ENCODE measurements around the gene NCF2. TPM values are rescaled to one million over a fixed set of nuclear protein-coding genes. Genes with fewer than 3 reads are reported as not detected.

Gene NCF2
- total and polyA plus RNA-seq, 2 donors (not counting 1 experiment from before 2014, with no cell fraction given) = 0.43 to 2.6 TPM

DNA sequence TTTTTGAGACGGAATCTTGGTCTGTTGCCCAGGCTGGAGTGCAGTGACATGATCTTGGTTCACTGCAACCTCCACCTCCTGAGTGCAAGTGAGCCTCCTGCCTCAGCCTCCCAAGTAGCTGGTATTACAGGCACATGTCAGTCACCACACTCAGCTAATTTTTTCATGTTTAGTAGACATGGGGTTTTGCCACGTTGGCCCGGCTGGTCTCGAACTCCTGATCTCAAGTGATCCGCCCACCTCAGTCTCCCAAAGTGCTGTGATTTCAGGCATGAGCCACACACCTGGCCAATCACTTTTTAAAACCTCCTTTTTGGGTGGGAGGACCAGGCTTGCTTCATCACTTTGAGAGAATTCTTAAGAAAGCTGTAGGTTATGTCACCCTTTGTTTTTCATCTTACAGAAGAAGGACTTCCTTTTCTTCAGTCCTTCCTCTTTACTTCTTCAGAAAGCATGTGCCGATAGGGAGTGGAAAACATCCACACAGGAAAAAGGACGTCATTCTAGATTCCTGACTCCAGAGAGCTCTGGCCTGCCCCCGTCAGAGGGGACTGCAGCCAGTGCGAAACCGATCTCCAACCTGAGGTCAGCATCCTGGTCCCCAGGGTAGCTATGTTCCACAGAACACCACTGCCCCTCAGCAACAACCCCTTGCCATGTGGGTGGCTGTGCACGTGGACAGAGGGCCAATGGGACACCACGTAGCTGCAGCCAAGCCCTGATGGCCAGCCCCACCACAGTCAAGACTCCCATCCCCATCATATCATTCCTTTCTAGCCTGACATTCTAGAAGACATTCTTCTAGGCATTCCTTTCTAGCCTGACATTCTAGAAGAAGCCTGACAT lies 21.9 kb downstream of the NCF2 start:
- Histone ChIP-seq H3K9me3 (ENCODE audit: control insufficient read depth, insufficient read depth, low read depth, low read length) (no peaks in the 10 kb centered on the region), H2AFZ (ENCODE audit: low read length) (no peak overlapping the region), H3K4me1 (ENCODE audit: control insufficient read depth, extremely low read depth, insufficient read depth, low read length) (peaks cover 8% of the 10 kb centered on the region), H3K79me2 (ENCODE audit: control insufficient read depth, insufficient read depth, low read length) (no peaks in the 10 kb centered on the region), H3K4me2 (ENCODE audit: extremely low read depth, insufficient read depth, low read length) (no peak overlapping the region), H3K36me3 (ENCODE audit: control insufficient read depth, insufficient read depth, low read length) (no peaks in the 10 kb centered on the region), H3K4me3 (replicated peaks in 1 of 4; ENCODE audit: control extremely low read depth in 1 of 4, insufficient read depth in 1 of 4, low read depth in 3 of 4, low read length in 4 of 4) (no peak overlapping the region), H4K20me1 (ENCODE audit: control insufficient read depth, extremely low read depth, insufficient read depth, low read length) (no peaks in the 10 kb centered on the region), H3K27ac (ENCODE audit: insufficient read depth, low read length) (no peak overlapping the region), H3K27me3 (ENCODE audit: control insufficient read depth, insufficient read depth, low read length) (no peaks in the 10 kb centered on the region), H3K9ac (ENCODE audit: insufficient read depth, low read length) (no peak overlapping the region)
- peak in 1 of 2 donors; percentile 50 for DNase-seq (ENCODE audit: low read depth in 2 of 2)
- TF ChIP-seq EZH2 (IDR thresholded peaks at IDR 0.05; ENCODE audit: low read length, missing control alignments) (no peak), CTCF (conservative IDR thresholded peaks at IDR 0.05 in 1 of 2, IDR thresholded peaks at IDR 0.05 in 1 of 2; ENCODE audit: low read depth in 1 of 2, low read length in 2 of 2) (no peak)

DNA sequence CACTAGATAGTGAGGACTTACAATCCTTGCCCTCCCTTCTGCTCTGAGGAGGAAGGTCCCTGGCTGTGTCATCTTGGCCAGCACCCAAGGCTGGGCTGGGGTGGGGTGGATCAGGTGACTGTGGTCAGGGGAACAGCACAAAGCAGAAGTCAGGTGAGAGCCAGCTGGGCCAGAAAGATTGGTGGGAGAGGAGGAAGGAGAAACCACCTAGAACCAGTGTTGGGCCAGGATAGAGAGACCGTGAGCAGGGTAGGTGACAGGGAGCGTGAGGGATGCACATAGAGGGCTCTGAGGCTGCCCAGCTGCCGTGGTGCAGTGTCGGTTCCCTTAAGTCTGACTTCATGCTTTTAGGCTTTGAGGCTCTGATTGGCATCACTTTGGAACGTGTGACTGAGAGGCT lies 22.7 kb downstream of the NCF2 start:
- Histone ChIP-seq H3K9me3 (ENCODE audit: control insufficient read depth, insufficient read depth, low read depth, low read length) (no peaks in the 10 kb centered on the region), H3K4me1 (ENCODE audit: control insufficient read depth, extremely low read depth, insufficient read depth, low read length) (peaks cover 8% of the 10 kb centered on the region), H3K27me3 (ENCODE audit: control insufficient read depth, insufficient read depth, low read length) (no peaks in the 10 kb centered on the region), H3K4me3 (replicated peaks in 1 of 4; ENCODE audit: control extremely low read depth in 1 of 4, insufficient read depth in 1 of 4, low read depth in 3 of 4, low read length in 4 of 4) (no peak overlapping the region), H3K4me2 (ENCODE audit: extremely low read depth, insufficient read depth, low read length) (no peak overlapping the region), H3K79me2 (ENCODE audit: control insufficient read depth, insufficient read depth, low read length) (no peaks in the 10 kb centered on the region), H2AFZ (ENCODE audit: low read length) (no peak overlapping the region), H3K9ac (ENCODE audit: insufficient read depth, low read length) (no peak overlapping the region), H3K36me3 (ENCODE audit: control insufficient read depth, insufficient read depth, low read length) (no peaks in the 10 kb centered on the region), H3K27ac (ENCODE audit: insufficient read depth, low read length) (no peak overlapping the region), H4K20me1 (ENCODE audit: control insufficient read depth, extremely low read depth, insufficient read depth, low read length) (no peaks in the 10 kb centered on the region)
- peak; percentile 18 to 56 for DNase-seq (ENCODE audit: low read depth in 2 of 2)
- TF ChIP-seq CTCF (conservative IDR thresholded peaks at IDR 0.05 in 1 of 2, IDR thresholded peaks at IDR 0.05 in 1 of 2; ENCODE audit: low read depth in 1 of 2, low read length in 2 of 2) (no peak), EZH2 (IDR thresholded peaks at IDR 0.05; ENCODE audit: low read length, missing control alignments) (no peak)

DNA sequence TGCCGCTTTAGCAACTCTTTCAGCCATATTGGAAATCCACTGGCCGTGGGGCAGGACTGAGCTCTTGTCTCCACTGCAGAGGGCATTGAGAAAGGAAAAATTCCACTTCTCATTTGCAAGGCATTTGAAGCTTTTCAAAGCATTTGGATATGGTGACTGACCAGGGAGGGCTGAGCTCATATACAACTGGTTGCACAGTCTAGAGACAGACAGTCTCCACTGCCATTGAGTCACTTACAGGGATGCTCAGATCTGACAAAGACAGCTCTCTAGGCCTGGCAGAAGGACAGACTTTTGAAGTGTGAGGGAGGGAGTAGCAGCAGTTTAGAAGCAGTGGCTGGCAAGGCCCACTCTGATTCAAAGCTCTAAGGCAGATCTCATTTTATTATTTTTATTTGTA lies 24.2 kb downstream of the NCF2 start:
- Histone ChIP-seq H2AFZ (ENCODE audit: low read length) (no peak overlapping the region), H3K36me3 (ENCODE audit: control insufficient read depth, insufficient read depth, low read length) (no peaks in the 10 kb centered on the region), H3K9me3 (ENCODE audit: control insufficient read depth, insufficient read depth, low read depth, low read length) (no peaks in the 10 kb centered on the region), H3K27me3 (ENCODE audit: control insufficient read depth, insufficient read depth, low read length) (no peaks in the 10 kb centered on the region), H3K4me2 (ENCODE audit: extremely low read depth, insufficient read depth, low read length) (no peak overlapping the region), H4K20me1 (ENCODE audit: control insufficient read depth, extremely low read depth, insufficient read depth, low read length) (no peaks in the 10 kb centered on the region), H3K79me2 (ENCODE audit: control insufficient read depth, insufficient read depth, low read length) (no peaks in the 10 kb centered on the region), H3K9ac (ENCODE audit: insufficient read depth, low read length) (no peak overlapping the region), H3K4me1 (ENCODE audit: control insufficient read depth, extremely low read depth, insufficient read depth, low read length) (peaks cover 8% of the 10 kb centered on the region), H3K4me3 (replicated peaks in 1 of 4; ENCODE audit: control extremely low read depth in 1 of 4, insufficient read depth in 1 of 4, low read depth in 3 of 4, low read length in 4 of 4) (no peak overlapping the region), H3K27ac (ENCODE audit: insufficient read depth, low read length) (no peak overlapping the region)
- no peak for TF ChIP-seq CTCF (conservative IDR thresholded peaks at IDR 0.05 in 1 of 2, IDR thresholded peaks at IDR 0.05 in 1 of 2; ENCODE audit: low read depth in 1 of 2, low read length in 2 of 2)
- TF ChIP-seq EZH2 (IDR thresholded peaks at IDR 0.05; ENCODE audit: low read length, missing control alignments) = no peak
- no peak for DNase-seq (ENCODE audit: low read depth in 2 of 2)

Measured in fibroblast of lung (primary cell).